NCI-H69 (cell line): ENCODE data around the gene HOXB6.
A peak's percentile ranks its signal among the peaks of the same experiment; 100 is the strongest.

Source experiments
- DNase-seq: peaks from one replicate; lab custom pipeline; 2025; lab: John Stamatoyannopoulos, UW

The HOXB6 gene

GRCh38 chr17:48553190-48553547, 51.6 kb downstream of the HOXB6 start:
- peak; percentile 59 for DNase-seq

- no peak for DNase-seq
Observed at GRCh38 chr17:48552466-48553189, 52.2 kb downstream of the HOXB6 start.

- DNase-seq: no peak
Observed at GRCh38 chr17:48551596-48552465, 53.0 kb downstream of the HOXB6 start.

DNA sequence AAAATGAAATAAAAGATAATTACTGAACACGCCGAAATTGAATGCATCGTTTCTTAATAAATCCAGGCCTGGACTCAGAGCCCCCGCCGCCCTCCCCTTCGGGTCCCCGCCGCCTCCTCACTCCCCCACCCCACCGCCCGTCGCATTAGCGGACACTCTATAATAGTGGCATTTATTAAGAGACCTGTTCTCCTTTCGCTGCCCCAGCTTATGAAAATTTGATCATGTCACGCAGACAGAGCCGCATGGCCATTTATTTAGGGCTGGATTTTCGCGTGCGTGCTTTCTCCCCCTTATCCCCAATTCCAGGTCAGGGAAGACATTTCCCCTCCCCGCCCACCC, 53.6 kb downstream of the HOXB6 start:
- no peak for DNase-seq

DNA sequence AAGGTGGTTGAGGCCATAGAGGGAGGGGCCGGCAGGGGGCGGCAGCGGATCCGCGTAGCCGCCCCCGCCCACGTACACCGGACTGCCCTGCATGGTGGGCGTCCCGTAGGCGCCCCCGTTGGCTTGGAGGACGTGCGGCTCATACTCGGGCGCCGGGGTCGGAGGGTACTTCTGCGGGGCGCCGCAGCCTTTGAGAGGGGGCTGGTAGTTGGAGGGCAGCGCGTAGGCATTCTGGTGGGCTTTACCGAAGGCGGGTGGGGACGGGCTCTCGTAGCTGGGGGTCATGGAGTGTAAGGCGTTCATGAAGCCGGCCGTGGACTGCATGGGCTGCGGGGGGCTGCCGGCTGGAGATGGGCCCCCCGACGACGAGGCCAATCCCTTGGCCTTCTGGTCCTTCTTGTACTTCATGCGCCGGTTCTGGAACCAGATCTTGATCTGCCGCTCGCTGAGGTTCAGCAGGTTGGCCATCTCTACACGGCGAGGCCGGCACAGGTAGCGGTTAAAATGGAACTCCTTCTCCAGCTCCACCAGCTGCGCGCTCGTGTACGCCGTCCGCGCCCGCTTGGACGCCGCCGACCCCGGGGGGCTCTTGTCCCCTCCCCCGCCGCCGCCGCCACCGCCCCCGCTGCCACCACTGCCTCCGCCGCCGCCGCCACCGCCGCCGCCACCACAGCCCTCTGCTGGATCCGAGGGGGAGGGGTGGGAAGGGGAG, 54.1 kb downstream of the HOXB6 start:
- DNase-seq: no peak

- no peak for DNase-seq
Observed at GRCh38 chr17:48549914-48550501, 54.8 kb downstream of the HOXB6 start.

GRCh38 chr17:48549281-48549630, 55.5 kb downstream of the HOXB6 start:
- peak; percentile 42 for DNase-seq

DNA sequence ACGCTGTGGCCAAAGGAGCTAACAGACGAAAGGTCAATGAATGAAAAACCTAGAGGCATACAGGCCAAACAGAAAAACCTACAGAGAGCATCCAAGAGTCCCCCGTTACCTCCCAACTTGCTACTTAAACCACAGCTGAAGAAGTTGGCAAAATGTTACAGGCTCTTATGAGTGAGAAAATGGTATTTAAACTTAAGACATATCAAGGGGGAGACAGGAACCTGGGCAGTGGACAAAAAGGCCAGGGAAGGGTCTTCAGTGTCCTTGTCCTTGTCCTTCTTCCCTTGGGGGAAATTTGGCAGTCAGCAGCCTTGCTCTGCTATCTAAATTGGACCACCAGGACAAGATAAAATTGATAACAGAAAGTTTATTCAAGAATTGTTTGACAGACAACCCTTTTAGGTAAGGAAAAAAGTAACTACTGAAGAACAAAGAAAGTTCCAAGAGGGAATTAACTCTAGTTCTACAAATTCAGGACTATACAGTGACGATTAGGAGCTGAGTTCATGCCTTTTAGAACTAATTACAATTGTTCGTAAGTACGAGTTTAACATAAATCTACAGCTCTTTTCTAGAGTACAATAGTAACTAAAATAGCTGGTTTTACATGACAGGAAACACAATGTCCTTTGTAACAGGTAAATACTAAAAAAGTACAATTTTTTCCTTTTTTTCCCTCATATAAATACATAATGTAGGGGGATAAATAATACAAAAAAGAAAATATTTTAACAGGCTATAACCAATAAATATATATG, 56.1 kb downstream of the HOXB6 start:
- DNase-seq: peak; percentile 57

GRCh38 chr17:48547808-48548522, 56.8 kb downstream of the HOXB6 start:
- peak; percentile 87 for DNase-seq

- peak; percentile 98 for DNase-seq
Observed at GRCh38 chr17:48546924-48547807, 57.6 kb downstream of the HOXB6 start.

GRCh38 chr17:48546137-48546923, 58.5 kb downstream of the HOXB6 start:
- DNase-seq: peak; percentile 72
